ENCODE results near the gene ARHGEF4.

- TF ChIP-seq CTCF (conservative IDR thresholded peaks at IDR 0.05) (no peak), EZH2 (IDR thresholded peaks at IDR 0.05; ENCODE audit: low read depth) (no peak)
Measured at GRCh38 chr2:131004446-131005209, 167.9 kb downstream of the ARHGEF4 start.
